Measurements from ENCODE around the gene MMP28. TPM values are rescaled to one million over a fixed set of nuclear protein-coding genes. Genes with fewer than 3 reads are reported as not detected.

MMP28 gene
- total RNA-seq, 1 experiment from 2014 or later, result not detected

DNA sequence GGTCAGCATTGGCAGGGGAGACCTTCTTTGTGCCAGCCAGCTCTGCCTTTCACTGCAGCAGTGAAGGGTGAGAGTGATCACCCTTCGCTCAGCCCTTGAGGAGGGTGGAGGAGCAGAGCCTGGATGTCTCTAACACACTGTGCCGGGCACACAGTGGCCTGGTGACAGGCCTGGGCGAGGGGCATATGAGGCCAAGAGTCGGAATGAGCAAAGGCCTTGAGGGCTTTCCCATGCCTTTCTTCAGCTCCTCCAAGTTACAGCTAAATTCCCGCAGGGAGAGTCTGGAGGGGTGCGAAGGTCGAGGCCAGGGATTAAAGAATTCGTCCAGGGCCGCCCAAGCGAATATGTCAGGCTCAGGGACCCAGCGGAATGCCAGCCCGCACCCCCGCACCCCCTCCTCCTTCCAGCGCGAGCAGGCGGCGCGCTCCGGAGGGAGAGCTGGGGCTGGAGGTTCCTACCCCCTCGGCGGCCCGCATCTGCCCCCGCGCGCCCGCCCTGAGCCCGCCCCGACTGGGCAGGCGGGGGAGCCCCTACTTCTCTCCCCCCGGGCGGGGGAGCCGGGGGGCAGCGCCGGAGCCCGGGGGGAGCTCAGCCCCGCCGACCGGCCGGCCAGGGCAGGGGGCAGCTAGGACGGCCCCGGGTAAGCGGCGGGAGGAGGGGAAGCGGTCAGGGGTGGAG, 64.1 kb downstream of the MMP28 start, which contains the start of gene RASL10B:
TSS of gene RASL10B (plus strand) at position 401 of the 678 bp plus-strand sequence. CDS start 3,546 bp downstream, outside the sequence.
- TF ChIP-seq, protein P1, sequence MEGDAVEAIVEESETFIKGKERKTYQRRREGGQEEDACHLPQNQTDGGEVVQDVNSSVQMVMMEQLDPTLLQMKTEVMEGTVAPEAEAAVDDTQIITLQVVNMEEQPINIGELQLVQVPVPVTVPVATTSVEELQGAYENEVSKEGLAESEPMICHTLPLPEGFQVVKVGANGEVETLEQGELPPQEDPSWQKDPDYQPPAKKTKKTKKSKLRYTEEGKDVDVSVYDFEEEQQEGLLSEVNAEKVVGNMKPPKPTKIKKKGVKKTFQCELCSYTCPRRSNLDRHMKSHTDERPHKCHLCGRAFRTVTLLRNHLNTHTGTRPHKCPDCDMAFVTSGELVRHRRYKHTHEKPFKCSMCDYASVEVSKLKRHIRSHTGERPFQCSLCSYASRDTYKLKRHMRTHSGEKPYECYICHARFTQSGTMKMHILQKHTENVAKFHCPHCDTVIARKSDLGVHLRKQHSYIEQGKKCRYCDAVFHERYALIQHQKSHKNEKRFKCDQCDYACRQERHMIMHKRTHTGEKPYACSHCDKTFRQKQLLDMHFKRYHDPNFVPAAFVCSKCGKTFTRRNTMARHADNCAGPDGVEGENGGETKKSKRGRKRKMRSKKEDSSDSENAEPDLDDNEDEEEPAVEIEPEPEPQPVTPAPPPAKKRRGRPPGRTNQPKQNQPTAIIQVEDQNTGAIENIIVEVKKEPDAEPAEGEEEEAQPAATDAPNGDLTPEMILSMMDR (conservative IDR thresholded peaks at IDR 0.05), result no peak
- Histone ChIP-seq H2AFZ (ENCODE audit: low read length) (no peak within 1 kb of the TSS), H3K9me3 (ENCODE audit: control insufficient read depth, low read depth, low read length) (no peaks in the 10 kb centered on the region), H4K20me1 (ENCODE audit: control insufficient read depth, insufficient read depth, insufficient read length) (no peaks in the 10 kb centered on the region), H3K27ac (ENCODE audit: insufficient read length, low read depth, low read length) (no peak within 1 kb of the TSS), H3K4me2 (ENCODE audit: insufficient read depth, insufficient read length, low read length) (peak within 1 kb of the TSS; percentile 70), H2BK15ac (ENCODE audit: low read depth, low read length) (no peak within 1 kb of the TSS), H3K79me2 (ENCODE audit: insufficient read depth, low read length) (no peaks in the 10 kb centered on the region), H2BK12ac (ENCODE audit: insufficient read length, low read depth, low read length) (no peak within 1 kb of the TSS), H2BK20ac (ENCODE audit: low read depth, low read length, poor library complexity, severe bottlenecking) (no peak within 1 kb of the TSS), H3K23ac (ENCODE audit: insufficient read length, low read depth, low read length) (no peak within 1 kb of the TSS), H4K5ac (ENCODE audit: insufficient read length, low read depth, low read length) (no peak within 1 kb of the TSS), H3K79me1 (ENCODE audit: insufficient read depth, low read depth, low read length, poor library complexity, severe bottlenecking) (no peaks in the 10 kb centered on the region), H3K23me2 (ENCODE audit: insufficient read length, low read depth, low read length, poor library complexity, severe bottlenecking) (peaks cover 6% of the 10 kb centered on the region), H3K4me1 (ENCODE audit: insufficient read depth, low read length) (peaks cover 3% of the 10 kb centered on the region; the same call in 1 of the 2 replicates), H2AK5ac (ENCODE audit: insufficient read length, low read length) (no peak within 1 kb of the TSS), H2BK5ac (ENCODE audit: insufficient read length, low read length) (no peak within 1 kb of the TSS), H3K18ac (ENCODE audit: insufficient read length, low read depth, low read length) (no peak within 1 kb of the TSS), H3K27me3 (ENCODE audit: insufficient read depth, low read length) (no peaks in the 10 kb centered on the region), H4K91ac (ENCODE audit: insufficient read length, low read depth, low read length) (no peak within 1 kb of the TSS), H3K14ac (ENCODE audit: insufficient read depth, low read length) (no peak within 1 kb of the TSS), H3K56ac (ENCODE audit: insufficient read length, low read depth, low read length) (no peak within 1 kb of the TSS), H3K4ac (ENCODE audit: low read depth, low read length) (no peak within 1 kb of the TSS), H2BK120ac (ENCODE audit: low read depth, low read length, poor library complexity, severe bottlenecking) (no peak within 1 kb of the TSS), H4K8ac (replicated peaks; ENCODE audit: insufficient read length, low read depth, low read length) (no peak within 1 kb of the TSS), H3T11ph (ENCODE audit: low read length) (no peak within 1 kb of the TSS), H3K9ac (ENCODE audit: extremely low read depth, insufficient read length, low read length) (peak within 1 kb of the TSS; percentile 26)
- Mint-ChIP-seq H3K27ac (peak within 1 kb of the TSS in 1 of 3 experiments; percentile 42; a peak in 2 of 7 replicates), H3K4me3 (peak within 1 kb of the TSS; percentile 81 to 92), H3K9me3 (no peaks in the 10 kb centered on the region), H3K36me3 (ENCODE audit: insufficient read depth in 1 of 3, low read depth in 3 of 3) (no peaks in the 10 kb centered on the region), H3K4me1 (peaks cover 29 to 40% of the 10 kb centered on the region in 2 experiments), H3K27me3 (ENCODE audit: low read depth) (peaks cover 27% of the 10 kb centered on the region)
- WGBS (ENCODE audit: extremely low coverage, insufficient read length, low lambda C conversion rate), result no CpG with 5 or more reads among the region's 44 CpGs
- peak; percentile 83 for DNase-seq

Measured in H9 (cell line).